Measurements from ENCODE around the gene KCND1.

DNA sequence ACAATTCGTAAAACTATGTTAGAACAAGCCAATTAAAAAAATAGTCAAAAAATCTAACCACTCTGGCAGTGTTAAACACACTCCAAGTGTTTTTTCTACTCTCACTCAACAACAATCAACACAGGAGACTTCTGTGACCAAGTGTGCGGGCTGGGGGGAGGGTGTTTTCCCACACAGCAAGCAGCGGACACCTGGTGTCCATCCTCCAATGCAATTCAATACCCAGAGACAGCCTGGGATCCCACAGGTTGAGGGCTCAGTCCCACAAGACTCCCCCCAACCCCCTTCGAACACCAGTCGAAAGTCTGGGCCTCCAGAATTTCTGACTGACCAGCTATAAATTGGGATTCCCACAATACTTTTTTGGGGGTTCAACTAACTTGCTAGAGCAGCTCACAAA lies 44.5 kb downstream of the KCND1 start:
- TF ChIP-seq, protein P1, sequence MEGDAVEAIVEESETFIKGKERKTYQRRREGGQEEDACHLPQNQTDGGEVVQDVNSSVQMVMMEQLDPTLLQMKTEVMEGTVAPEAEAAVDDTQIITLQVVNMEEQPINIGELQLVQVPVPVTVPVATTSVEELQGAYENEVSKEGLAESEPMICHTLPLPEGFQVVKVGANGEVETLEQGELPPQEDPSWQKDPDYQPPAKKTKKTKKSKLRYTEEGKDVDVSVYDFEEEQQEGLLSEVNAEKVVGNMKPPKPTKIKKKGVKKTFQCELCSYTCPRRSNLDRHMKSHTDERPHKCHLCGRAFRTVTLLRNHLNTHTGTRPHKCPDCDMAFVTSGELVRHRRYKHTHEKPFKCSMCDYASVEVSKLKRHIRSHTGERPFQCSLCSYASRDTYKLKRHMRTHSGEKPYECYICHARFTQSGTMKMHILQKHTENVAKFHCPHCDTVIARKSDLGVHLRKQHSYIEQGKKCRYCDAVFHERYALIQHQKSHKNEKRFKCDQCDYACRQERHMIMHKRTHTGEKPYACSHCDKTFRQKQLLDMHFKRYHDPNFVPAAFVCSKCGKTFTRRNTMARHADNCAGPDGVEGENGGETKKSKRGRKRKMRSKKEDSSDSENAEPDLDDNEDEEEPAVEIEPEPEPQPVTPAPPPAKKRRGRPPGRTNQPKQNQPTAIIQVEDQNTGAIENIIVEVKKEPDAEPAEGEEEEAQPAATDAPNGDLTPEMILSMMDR (IDR thresholded peaks at IDR 0.05), result no peak
- TF ChIP-seq POLR2A (IDR thresholded peaks at IDR 0.05) (no peak), EP300 (IDR thresholded peaks at IDR 0.05) (no peak)

Measured in tibial nerve (tissue), 4 donors.